ENCODE data around the gene TMED6. TPM values are rescaled to one million over a fixed set of nuclear protein-coding genes. Genes with fewer than 3 reads are reported as not detected.
"Not testable (repeated sequence)": the region's sequence is repeated elsewhere in the genome, so short reads cannot be mapped to it uniquely, and the experiment has no call there.

TMED6 gene
- total and polyA plus RNA-seq, 2 donors from 2014 or later: 2.6 to 11.5 TPM

GRCh38 chr16:69301187-69301586 lies 50.4 kb downstream of the TMED6 start:
- Histone ChIP-seq H3K4me1 (ENCODE audit: control insufficient read depth in 2 of 3, insufficient read depth in 2 of 3, low read depth in 1 of 3, low read length in 3 of 3) (no peaks in the 10 kb centered on the region), H3K4me3 (ENCODE audit: low read length in 3 of 3) (no peak overlapping the region), H3K36me3 (ENCODE audit: control insufficient read depth in 2 of 3, insufficient read depth in 3 of 3, low read length in 3 of 3) (peaks cover 0 to 19% (median 8%) of the 10 kb centered on the region in 3 donors), H3K27ac (ENCODE audit: low read depth in 2 of 2, low read length in 2 of 2) (no peak overlapping the region), H3K27me3 (ENCODE audit: control insufficient read depth, insufficient read depth, low read length) (no peaks in the 10 kb centered on the region), H3K9me3 (ENCODE audit: control insufficient read depth in 2 of 3, insufficient read depth in 1 of 3, low read length in 3 of 3) (no peaks in the 10 kb centered on the region), H3K9ac (ENCODE audit: low read length in 3 of 3) (no peak overlapping the region)
- FAIRE-seq (no peak), DNase-seq (no peak)
- intact Hi-C loops (cut with DNase I): no loop called here
- TF ChIP-seq, protein P1, sequence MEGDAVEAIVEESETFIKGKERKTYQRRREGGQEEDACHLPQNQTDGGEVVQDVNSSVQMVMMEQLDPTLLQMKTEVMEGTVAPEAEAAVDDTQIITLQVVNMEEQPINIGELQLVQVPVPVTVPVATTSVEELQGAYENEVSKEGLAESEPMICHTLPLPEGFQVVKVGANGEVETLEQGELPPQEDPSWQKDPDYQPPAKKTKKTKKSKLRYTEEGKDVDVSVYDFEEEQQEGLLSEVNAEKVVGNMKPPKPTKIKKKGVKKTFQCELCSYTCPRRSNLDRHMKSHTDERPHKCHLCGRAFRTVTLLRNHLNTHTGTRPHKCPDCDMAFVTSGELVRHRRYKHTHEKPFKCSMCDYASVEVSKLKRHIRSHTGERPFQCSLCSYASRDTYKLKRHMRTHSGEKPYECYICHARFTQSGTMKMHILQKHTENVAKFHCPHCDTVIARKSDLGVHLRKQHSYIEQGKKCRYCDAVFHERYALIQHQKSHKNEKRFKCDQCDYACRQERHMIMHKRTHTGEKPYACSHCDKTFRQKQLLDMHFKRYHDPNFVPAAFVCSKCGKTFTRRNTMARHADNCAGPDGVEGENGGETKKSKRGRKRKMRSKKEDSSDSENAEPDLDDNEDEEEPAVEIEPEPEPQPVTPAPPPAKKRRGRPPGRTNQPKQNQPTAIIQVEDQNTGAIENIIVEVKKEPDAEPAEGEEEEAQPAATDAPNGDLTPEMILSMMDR (IDR thresholded peaks at IDR 0.05; ENCODE audit: borderline replicate concordance, extremely low read depth, insufficient read depth): no peak

DNA sequence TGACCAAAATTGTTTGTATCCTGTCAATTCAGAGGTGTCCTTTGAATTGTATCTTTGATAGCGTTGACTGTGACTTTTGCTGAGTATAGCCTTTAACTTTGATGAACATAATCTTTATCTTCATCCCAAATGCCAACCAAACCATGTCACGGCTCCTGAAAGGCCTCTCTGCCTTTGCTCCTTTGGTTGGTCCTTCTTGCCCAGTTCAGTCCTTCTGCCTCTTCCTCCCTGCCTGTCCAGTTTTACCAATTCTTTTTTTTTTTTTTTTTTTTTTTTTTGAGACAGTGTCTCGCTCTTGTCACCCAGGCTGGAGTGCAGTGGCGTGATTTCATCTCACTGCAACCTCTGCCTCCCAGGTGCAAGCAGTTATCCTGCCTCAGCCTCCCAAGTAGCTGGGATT lies 53.3 kb downstream of the TMED6 start:
- TF ChIP-seq, protein P1 (IDR thresholded peaks at IDR 0.05; ENCODE audit: borderline replicate concordance, extremely low read depth, insufficient read depth): no peak
- H3K9ac ChIP-seq (ENCODE audit: low read length in 3 of 3): no peak overlapping the region
- DNase-seq: no peak
- no peaks in the 10 kb centered on the region for H3K27me3 ChIP-seq (ENCODE audit: control insufficient read depth, insufficient read depth, low read length)
- no peak overlapping the region for H3K27ac ChIP-seq (ENCODE audit: low read depth in 2 of 2, low read length in 2 of 2)
- H3K4me3 ChIP-seq (ENCODE audit: low read length in 3 of 3): no peak overlapping the region
- intact Hi-C loops (cut with DNase I): no loop called here
- H3K36me3 ChIP-seq (ENCODE audit: control insufficient read depth in 2 of 3, insufficient read depth in 3 of 3, low read length in 3 of 3): peaks cover 0 to 22% (median 7%) of the 10 kb centered on the region in 3 donors
- H3K9me3 ChIP-seq (ENCODE audit: control insufficient read depth in 2 of 3, insufficient read depth in 1 of 3, low read length in 3 of 3): no peaks in the 10 kb centered on the region
- no peaks in the 10 kb centered on the region for H3K4me1 ChIP-seq (ENCODE audit: control insufficient read depth in 2 of 3, insufficient read depth in 2 of 3, low read depth in 1 of 3, low read length in 3 of 3)
- no peak for FAIRE-seq

GRCh38 chr16:69296771-69297170 lies 54.8 kb downstream of the TMED6 start:
- DNase-seq; H3K9ac ChIP-seq (ENCODE audit: low read length in 3 of 3); H3K4me3 ChIP-seq (ENCODE audit: low read length in 3 of 3); H3K4me1 ChIP-seq (ENCODE audit: control insufficient read depth in 2 of 3, insufficient read depth in 2 of 3, low read depth in 1 of 3, low read length in 3 of 3); intact Hi-C loops (cut with DNase I); H3K27me3 ChIP-seq (ENCODE audit: control insufficient read depth, insufficient read depth, low read length); H3K9me3 ChIP-seq (ENCODE audit: control insufficient read depth in 2 of 3, insufficient read depth in 1 of 3, low read length in 3 of 3); FAIRE-seq; H3K27ac ChIP-seq (ENCODE audit: low read depth in 2 of 2, low read length in 2 of 2): not testable (repeated sequence)
- peaks cover 0 to 22% (median 6%) of the 10 kb centered on the region in 3 donors for H3K36me3 ChIP-seq (ENCODE audit: control insufficient read depth in 2 of 3, insufficient read depth in 3 of 3, low read length in 3 of 3)

- Histone ChIP-seq H3K27me3 (ENCODE audit: control insufficient read depth, insufficient read depth, low read length) (no peaks in the 10 kb centered on the region), H3K27ac (ENCODE audit: low read depth in 2 of 2, low read length in 2 of 2) (no peak overlapping the region), H3K4me3 (ENCODE audit: low read length in 3 of 3) (no peak overlapping the region), H3K36me3 (ENCODE audit: control insufficient read depth in 2 of 3, insufficient read depth in 3 of 3, low read length in 3 of 3) (peaks cover 0 to 3% (median 0%) of the 10 kb centered on the region in 3 donors), H3K9ac (ENCODE audit: low read length in 3 of 3) (no peak overlapping the region), H3K9me3 (ENCODE audit: control insufficient read depth in 2 of 3, insufficient read depth in 1 of 3, low read length in 3 of 3) (no peaks in the 10 kb centered on the region), H3K4me1 (ENCODE audit: control insufficient read depth in 2 of 3, insufficient read depth in 2 of 3, low read depth in 1 of 3, low read length in 3 of 3) (no peaks in the 10 kb centered on the region)
- FAIRE-seq: no peak
- DNase-seq: no peak
- TF ChIP-seq, protein P1 (IDR thresholded peaks at IDR 0.05; ENCODE audit: borderline replicate concordance, extremely low read depth, insufficient read depth): no peak
- intact Hi-C loops (cut with DNase I): no loop called here
These were observed 57.5 kb downstream of the TMED6 start for GRCh38 chr16:69294051-69294450.

Measured in kidney (tissue), 14 donors.